Erythroblast (primary cell): ENCODE data around the gene LARGE1.

Experiments
- GATA1 ChIP-seq: IDR thresholded peaks from 2 replicates; pipeline ENCODE4 v1.6.1; 2011; ENCODE audit warnings: low read depth, mild to moderate bottlenecking, control low read depth, low read length, moderate library complexity
- POLR2A ChIP-seq: IDR thresholded peaks from 2 replicates; pipeline ENCODE4 v1.6.1; 2011; ENCODE audit warnings: mild to moderate bottlenecking, low read length

GRCh38 chr22:33798401-33798800 is 121.9 kb downstream of the LARGE1 start:
- TF ChIP-seq POLR2A (no peak), GATA1 (no peak)
